NCI-H2196 (cell line): ENCODE results near the gene OR52D1.

ENCODE experiments used
- DNase-seq: peaks from one replicate; lab custom pipeline; 2025; ENCODE audit not compliant: unreplicated experiment; lab: John Stamatoyannopoulos, UW

Gene OR52D1

GRCh38 chr11:5488385-5488784 lies at the start of gene OR52D1:
TSS of gene OR52D1 (plus strand) at chr11:5488685. CDS start at chr11:5488707, 22 bp downstream.
- no peak for DNase-seq

GRCh38 chr11:5441414-5441813 lies 47.1 kb upstream of the OR52D1 start, which contains the start of gene OR51I1:
TSS of gene OR51I1 (minus strand) at chr11:5441514. CDS start at chr11:5441514, 0 bp downstream.
- DNase-seq = no peak

GRCh38 chr11:5443835-5444393 lies 44.6 kb upstream of the OR52D1 start:
- DNase-seq = no peak

- DNase-seq = no peak
Measured at GRCh38 chr11:5449023-5449422, 39.5 kb upstream of the OR52D1 start, which contains the start of gene OR51I2. TSS of gene OR51I2 (plus strand) at chr11:5449323. CDS start at chr11:5453489, 4,166 bp downstream.

GRCh38 chr11:5449432-5449831 lies 39.1 kb upstream of the OR52D1 start:
- DNase-seq = no peak

- DNase-seq = no peak
Measured at GRCh38 chr11:5460983-5461621, 27.4 kb upstream of the OR52D1 start.

- DNase-seq = no peak
Measured at GRCh38 chr11:5467527-5467926, 21.0 kb upstream of the OR52D1 start.

- no peak for DNase-seq
Measured at GRCh38 chr11:5473921-5474320, 14.6 kb upstream of the OR52D1 start.

- DNase-seq = peak; percentile 33
Measured at GRCh38 chr11:5476186-5476819, 12.2 kb upstream of the OR52D1 start.

GRCh38 chr11:5486003-5486402 lies 2.5 kb upstream of the OR52D1 start:
- no peak for DNase-seq

- no peak for DNase-seq
Measured at GRCh38 chr11:5486421-5486820, 2.1 kb upstream of the OR52D1 start.

- DNase-seq = no peak
Measured at GRCh38 chr11:5488798-5489399, 414 bp downstream of the OR52D1 start.

- DNase-seq = no peak
Measured at GRCh38 chr11:5489576-5490357, 1.3 kb downstream of the OR52D1 start.

- no peak for DNase-seq
Measured at GRCh38 chr11:5499671-5500070, 11.2 kb downstream of the OR52D1 start.

GRCh38 chr11:5500393-5500801 lies 11.9 kb downstream of the OR52D1 start:
- no peak for DNase-seq

GRCh38 chr11:5504403-5504921 lies 16.0 kb downstream of the OR52D1 start:
- DNase-seq = no peak

GRCh38 chr11:5505363-5506048 lies 17.0 kb downstream of the OR52D1 start:
- DNase-seq = no peak

- no peak for DNase-seq
Measured at GRCh38 chr11:5507177-5507932, 18.9 kb downstream of the OR52D1 start.

- no peak for DNase-seq
Measured at GRCh38 chr11:5507933-5508305, 19.4 kb downstream of the OR52D1 start.

GRCh38 chr11:5508605-5509004 lies 20.1 kb downstream of the OR52D1 start:
- no peak for DNase-seq
